KOPT-K1 (cell line): Measurements from ENCODE around the gene CYP3A4.
"Not testable (repeated sequence)": the region's sequence is repeated elsewhere in the genome, so short reads cannot be mapped to it uniquely, and the experiment has no call there.

Experiments used
- H3K27ac ChIP-seq: fragments of 200-600 bp; sonication (generic); 2 replicates; pipeline ENCODE4 v1.5.1; 2016; ENCODE audit warnings: antibody characterized with exemption, mild to moderate bottlenecking, low read depth, low read length; ENCODE audit not compliant: poor library complexity, severe bottlenecking
- H3K36me3 ChIP-seq: fragments of 200-600 bp; sonication (generic); 2 replicates; pipeline ENCODE4 v1.5.1; 2017; ENCODE audit warnings: antibody characterized with exemption, mild to moderate bottlenecking, low read length, moderate library complexity; ENCODE audit not compliant: insufficient read depth
- H3K9me3 ChIP-seq: fragments of 200-600 bp; sonication (generic); 2 replicates; pipeline ENCODE4 v1.5.1; 2017; ENCODE audit warnings: antibody characterized with exemption, low read length, mild to moderate bottlenecking; ENCODE audit not compliant: insufficient read depth, poor library complexity, severe bottlenecking

CYP3A4 gene

DNA sequence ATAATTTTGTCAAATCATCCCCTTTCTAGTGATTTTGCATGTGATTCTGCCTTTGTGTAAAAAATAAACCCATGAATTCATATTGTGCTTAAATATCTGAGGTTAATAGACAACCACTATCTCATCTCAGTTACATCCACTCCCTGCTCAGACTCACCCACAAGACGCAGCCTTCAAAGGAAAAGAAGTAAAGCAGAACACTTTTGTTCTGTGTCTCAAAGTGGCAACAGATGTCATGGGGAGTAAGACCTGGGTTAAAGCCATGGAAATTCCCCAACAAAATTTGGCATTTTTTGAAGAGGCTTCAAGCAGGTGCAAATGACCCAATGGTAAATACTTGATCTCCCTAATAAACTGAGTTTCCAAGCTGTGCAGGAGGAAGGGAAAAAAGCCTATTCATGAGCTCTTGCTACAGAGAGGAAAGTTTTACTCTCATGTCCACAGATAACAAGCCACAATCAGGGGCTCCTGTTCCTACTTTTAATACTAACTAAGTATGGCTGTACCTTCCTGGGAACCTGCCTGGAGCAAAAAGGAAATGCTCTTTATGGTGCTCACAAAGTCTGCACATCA, 53.7 kb downstream of the CYP3A4 start:
- Histone ChIP-seq H3K36me3 (no peaks in the 10 kb centered on the region), H3K27ac (no peak overlapping the region)

DNA sequence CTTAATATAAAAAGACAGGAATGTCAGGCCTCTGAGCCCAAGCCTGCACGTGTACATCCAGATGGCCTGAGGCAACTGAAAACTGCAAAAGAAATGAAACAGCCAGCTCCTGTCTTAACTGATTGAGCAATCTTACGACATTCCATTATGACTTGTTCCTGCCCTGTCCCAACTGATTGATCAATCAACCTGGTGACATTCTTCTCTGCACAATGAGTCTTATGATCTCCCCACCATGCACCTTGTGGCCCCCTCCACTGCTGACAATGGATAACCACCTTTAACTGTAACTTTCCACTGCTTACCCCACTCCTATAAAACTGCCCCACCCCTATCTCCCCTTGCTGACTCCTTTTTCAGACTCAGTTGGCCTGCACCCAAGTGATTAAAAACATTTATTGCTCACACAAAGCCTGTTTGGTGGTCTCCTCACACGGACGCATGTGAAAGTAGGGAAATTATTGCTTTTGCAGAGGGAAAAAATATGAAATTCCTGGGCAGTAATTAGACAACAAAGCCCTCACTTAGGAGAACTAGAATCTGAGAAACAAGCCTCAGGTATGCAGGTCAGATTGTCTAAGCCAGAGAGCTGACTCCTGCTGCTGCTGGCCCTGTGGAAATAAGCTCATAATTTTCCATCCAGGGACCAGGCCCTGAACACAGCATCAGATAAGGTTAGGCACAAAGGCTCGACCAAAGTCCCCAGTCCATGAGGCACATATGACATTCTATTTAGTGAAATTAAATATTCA, 54.3 kb downstream of the CYP3A4 start:
- Histone ChIP-seq H3K27ac (no peak overlapping the region), H3K36me3 (no peaks in the 10 kb centered on the region), H3K9me3 (no peaks in the 10 kb centered on the region)

More for the DNA sequence above, 53.7 kb downstream of the CYP3A4 start:
- H3K9me3 ChIP-seq, result no peaks in the 10 kb centered on the region

DNA sequence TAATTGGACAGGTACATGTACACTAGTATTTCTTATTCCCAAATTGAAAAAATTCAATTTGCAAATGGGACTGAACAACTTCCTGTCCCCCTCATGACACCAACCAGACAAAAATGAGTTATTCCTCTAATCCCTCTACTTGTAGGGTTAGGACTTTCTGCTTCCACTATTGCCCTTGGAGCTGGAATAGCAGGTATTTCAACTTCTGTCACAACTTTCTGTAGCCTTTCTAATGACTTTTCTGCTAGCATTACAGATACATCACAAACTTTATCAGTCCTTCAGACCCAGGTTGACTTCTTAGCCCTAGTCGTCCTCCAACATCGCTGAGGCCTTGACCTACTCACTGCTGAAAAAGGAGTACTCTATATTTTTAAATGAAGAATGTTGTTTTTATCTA, 55.4 kb downstream of the CYP3A4 start:
- Histone ChIP-seq H3K36me3 (no peaks in the 10 kb centered on the region), H3K27ac (no peak overlapping the region), H3K9me3 (no peaks in the 10 kb centered on the region)

DNA sequence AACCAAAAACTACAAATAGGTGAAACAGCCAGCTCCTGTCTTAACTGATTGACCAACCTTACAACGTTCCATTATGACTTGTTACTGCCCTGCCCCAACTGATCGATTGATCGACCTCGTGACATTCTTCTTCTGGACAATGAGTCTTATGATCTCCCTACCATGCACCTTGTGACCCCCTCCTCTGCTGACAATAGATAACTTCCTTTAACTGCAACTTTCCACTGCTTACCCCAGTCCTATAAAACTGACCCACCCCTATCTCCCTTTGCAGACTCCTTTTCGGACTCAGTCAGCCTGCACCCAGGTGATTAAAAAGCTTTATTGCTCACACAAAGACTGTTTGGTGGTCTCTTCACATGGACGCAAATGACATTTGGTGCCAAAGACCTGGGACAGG, 60.8 kb downstream of the CYP3A4 start:
- not testable (repeated sequence) for H3K36me3 ChIP-seq, H3K27ac ChIP-seq, H3K9me3 ChIP-seq

DNA sequence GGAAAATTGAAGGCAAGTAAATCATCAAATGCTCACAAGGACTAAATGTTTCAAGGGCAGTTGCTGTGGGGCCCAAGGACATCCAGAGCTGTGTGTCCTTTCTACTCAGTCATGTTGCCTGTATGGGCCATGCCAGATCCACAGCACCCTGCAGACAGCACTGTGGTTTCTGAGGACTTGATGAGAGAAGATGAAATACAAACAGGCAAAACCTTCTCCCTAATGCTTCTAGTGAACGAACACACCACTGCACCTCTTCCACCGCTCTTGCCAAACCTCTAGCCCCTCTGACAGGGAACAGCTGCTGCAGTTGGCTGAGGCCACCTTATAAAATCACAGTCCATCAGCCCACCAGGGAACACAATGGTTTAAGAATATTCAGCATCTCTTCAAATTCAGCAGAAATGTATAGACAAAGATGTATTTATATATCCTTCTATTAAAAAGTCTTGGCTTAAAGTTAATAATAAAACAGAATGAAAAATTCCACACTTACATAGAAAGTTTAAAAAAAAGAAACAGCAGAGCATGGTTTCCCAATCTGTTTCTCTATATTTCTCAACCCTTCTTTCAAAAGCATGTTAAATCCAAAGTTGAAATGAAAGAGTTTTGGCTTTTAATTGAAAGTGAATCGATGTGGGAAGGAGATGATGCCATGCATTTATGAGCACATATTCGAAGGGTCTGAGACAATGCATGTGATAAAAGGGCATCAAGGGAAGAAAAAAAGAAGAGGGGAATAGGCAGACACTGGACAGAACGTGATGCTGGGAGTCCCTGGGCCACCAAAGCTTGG, 63.0 kb downstream of the CYP3A4 start:
- Histone ChIP-seq H3K36me3 (no peaks in the 10 kb centered on the region), H3K9me3 (no peaks in the 10 kb centered on the region), H3K27ac (no peak overlapping the region)

DNA sequence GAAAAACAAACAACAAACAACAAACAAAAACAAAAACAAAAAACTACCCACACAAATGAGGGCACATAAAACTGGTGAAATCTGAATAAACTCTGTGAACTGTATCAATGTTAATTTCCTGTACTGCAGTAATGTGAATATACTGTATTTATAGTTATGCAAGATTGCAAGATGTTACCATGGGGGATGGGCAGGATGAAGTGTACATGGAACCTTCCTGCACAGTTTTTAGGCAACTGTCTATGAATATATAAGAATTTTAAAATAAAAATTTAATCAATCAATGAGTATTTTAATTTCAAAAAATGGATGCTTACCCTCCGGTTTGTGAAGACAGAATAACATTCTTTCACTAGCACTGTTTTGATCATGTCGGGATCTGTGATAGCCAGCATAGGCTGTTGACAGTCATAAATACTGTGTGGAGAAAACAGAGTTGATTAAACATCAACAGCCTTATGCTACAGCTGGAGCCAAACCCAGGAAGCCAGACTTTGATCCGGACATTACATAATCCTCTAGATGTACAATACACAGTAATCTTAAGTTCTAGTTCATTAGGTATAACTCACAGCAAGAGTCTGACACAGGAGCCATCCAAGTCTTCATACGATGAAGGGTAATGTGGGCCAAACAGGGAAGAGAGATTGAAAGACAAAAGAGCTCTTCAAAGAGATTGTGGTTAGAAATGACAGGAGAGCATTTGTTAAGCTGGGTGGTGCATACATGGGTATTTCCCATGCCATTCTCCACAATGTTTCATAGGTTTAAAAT, 63.8 kb downstream of the CYP3A4 start:
- no peaks in the 10 kb centered on the region for H3K9me3 ChIP-seq
- H3K36me3 ChIP-seq, result no peaks in the 10 kb centered on the region
- H3K27ac ChIP-seq, result no peak overlapping the region

DNA sequence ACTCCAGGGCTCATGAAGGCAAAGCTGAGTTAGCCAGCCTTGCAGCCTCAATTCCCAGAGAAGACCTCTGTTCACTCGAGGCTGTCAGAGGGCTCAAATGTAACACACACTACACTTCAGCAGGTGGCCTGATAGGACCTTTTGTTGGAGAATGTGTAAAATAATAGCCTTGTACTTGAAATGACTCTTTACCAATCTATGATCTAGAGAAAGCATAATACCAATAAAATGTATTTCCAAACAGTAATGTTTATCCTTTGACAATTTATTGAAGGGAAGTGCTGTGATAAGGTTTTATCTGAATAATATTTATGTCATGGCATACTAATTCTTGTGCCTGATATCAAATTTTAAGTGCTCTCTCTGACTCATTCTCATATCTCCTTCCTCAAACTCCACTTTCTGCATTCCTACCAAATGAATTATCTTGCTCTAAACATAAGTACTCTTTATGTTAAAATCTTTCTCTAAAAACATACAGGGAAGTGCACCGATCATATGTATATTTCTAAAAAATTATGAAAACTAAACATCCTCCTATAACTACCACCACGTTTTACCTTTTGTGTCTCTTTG, 69.9 kb downstream of the CYP3A4 start:
- H3K27ac ChIP-seq, result no peak overlapping the region
- peaks cover 6% of the 10 kb centered on the region for H3K9me3 ChIP-seq
- no peaks in the 10 kb centered on the region for H3K36me3 ChIP-seq

DNA sequence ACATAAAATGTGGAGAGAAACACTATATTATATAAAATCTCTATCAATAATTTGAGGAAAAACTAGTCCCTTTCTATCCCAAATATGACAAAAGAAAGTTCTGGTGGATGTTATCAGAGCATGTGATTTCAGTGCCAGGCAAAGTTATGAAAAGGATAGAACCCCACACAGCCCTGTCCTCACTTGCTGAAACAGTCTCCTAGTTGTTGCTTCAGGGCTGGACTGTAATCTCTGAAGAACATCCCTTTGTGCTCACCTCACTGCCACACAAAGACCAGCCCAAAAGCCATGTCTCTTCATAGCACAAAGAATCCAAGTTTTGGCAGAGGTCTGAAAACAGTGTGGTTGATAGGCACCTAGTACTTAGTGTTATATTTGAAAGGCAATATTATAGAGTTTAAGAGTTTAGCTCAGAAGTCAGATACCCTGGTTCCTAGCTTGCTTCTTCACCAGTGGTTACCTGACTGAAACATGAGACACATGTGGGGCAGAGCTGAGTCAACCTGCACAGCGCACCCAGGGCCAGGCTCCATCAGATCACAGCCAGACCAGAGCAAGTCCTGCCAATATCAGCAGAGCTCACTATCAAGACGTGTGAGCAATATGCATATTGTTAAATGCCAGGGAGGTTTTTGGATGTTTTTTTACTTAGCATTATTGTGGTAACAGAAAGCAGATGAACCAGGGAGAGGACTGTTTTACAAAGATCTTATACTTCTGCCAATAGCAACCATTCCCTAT, 74.0 kb downstream of the CYP3A4 start:
- Histone ChIP-seq H3K9me3 (peaks cover 5% of the 10 kb centered on the region), H3K27ac (no peak overlapping the region), H3K36me3 (no peaks in the 10 kb centered on the region)

DNA sequence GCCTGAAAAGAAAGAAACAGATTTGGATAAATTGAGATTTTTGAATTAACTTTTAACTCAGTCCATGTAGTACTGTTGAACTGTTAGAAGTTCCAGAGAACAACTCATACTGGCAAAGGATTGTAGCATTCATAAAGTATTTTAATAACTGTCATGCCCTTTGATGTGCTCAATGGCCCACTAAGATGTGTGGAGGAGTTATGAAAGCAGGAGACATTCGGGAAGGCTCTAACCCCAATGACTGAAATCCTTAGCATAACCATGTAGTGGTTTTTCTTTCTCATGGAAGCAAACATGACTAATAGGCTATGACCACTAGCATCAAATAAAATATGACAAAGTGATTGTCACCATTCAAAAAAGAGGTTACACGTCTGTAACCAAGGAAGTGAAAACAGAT, 74.7 kb downstream of the CYP3A4 start:
- Histone ChIP-seq H3K9me3 (no peaks in the 10 kb centered on the region), H3K36me3 (no peaks in the 10 kb centered on the region), H3K27ac (no peak overlapping the region)

DNA sequence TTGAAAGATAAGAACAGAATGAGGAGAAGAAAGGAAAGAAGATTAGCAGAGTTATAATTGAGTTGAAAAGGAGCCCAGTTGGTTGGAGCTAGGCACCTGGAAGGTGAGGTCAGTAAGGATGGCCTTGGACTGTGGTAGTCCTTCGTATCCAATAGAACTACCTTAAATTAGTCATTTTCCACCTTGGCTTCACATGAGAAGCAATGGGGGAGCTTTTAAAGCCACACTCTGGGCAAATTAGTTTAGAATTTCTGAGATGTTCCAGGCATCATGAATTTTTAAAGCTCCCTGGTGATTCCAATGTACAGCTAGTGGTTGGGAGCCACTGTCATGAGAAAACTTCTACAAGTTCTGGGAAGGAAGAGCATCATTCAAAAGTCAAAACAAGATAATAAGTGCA, 76.9 kb downstream of the CYP3A4 start:
- H3K27ac ChIP-seq, result no peak overlapping the region
- H3K9me3 ChIP-seq, result no peaks in the 10 kb centered on the region
- H3K36me3 ChIP-seq, result no peaks in the 10 kb centered on the region
